Activated CD8-positive, alpha-beta T cell treated with anti-CD3 and anti-CD28 coated beads, Interleukin-2, amount 10 ng/mL, durations not matched to agents 7 days and 5 days (primary cell): Measurements from ENCODE around the gene UQCRC2. TPM values are rescaled to one million over a fixed set of nuclear protein-coding genes. Genes with fewer than 3 reads are reported as not detected.
"Not testable (repeated sequence)": the region's sequence is repeated elsewhere in the genome, so short reads cannot be mapped to it uniquely, and the experiment has no call there.

Experiments used
- ATAC-seq: fragments of 150-1000 bp; cut with Tn5 transposase; one replicate; pipeline ENCODE4 v1.10.0; 2021; ENCODE audit warnings: moderate library complexity
- CTCF ChIA-PET: fragments of 350-600 bp; sonication (Branson Sonifier 250); formaldehyde crosslinking; loops from one replicate; lab custom pipeline; 2021; ENCODE audit warnings: antibody characterized with exemption; lab: Charles Lee
- POLR2A ChIA-PET: fragments of 350-600 bp; sonication (Branson Sonifier 250); formaldehyde crosslinking; loops from one replicate; lab custom pipeline; 2021; ENCODE audit warnings: antibody characterized with exemption; lab: Charles Lee
- DNase-seq: peaks from one replicate; pipeline ENCODE4 v3.0.0-alpha.2; 2020
- H3K27ac Mint-ChIP-seq: one replicate; pipeline ENCODE4 v1.8.0; 2021; ENCODE audit warnings: mild to moderate bottlenecking, mixed read lengths
- H3K27me3 Mint-ChIP-seq: one replicate; pipeline ENCODE4 v1.8.0; 2021; ENCODE audit warnings: low read depth, mixed read lengths
- H3K36me3 Mint-ChIP-seq: one replicate; pipeline ENCODE4 v1.8.0; 2021; ENCODE audit warnings: low read depth, mixed read lengths
- H3K4me1 Mint-ChIP-seq: one replicate; pipeline ENCODE4 v1.8.0; 2021; ENCODE audit warnings: low read depth, mixed read lengths
- H3K4me3 Mint-ChIP-seq: one replicate; pipeline ENCODE4 v1.8.0; 2021; ENCODE audit warnings: mild to moderate bottlenecking, mixed read lengths
- H3K9me3 Mint-ChIP-seq: one replicate; pipeline ENCODE4 v1.8.0; 2022; ENCODE audit warnings: mixed read lengths; ENCODE audit not compliant: insufficient read depth
- total RNA-seq, 2 experiments: library from RNA; stranded (reverse); gene quantifications; one replicate each; pipeline ENCODE4 v1.2.3, GENCODE V29; 2021

The UQCRC2 gene
- total RNA-seq, 2 experiments from 2014 or later: 231 to 238 TPM

DNA sequence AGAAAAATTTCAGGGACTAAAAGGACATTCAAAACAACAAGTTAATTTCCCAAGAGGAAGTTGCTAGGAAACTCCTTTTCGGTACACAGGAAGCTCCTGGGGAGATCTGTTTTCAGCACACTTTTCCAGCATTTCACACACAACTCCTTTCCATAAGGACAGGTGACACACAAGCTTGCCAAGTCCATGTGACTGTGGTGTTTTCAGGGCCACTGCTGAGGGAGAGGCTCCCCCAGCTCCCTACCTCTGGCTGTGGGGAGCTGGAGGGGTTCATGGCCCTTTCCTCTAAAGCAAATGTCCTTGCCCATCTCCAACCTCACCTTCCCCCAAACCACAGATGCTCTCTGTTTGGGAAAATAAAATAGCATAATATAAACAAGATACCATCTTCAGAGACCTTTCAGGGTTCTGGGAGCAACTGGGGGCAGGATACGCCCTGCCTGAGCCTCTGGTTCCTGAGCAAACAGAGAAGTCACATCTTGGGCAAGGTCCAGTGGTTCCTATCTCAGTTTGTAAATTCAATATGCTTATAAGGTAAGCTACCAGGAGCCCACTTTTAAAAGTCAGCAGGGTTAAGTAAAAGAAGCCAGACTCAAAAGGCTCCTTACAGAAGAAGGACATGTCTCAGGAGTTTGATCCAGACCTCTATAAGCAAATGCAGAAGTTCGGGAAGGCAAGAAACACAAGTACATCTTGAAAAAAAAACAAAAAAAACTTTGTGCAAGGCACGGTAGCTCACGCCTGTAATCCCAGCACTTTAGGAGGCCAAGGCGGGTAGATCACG is 44.7 kb downstream of the UQCRC2 start:
- Mint-ChIP-seq H3K27ac (no peak overlapping the region), H3K36me3 (no peaks in the 10 kb centered on the region), H3K4me1 (peaks cover 11% of the 10 kb centered on the region), H3K9me3 (no peaks in the 10 kb centered on the region), H3K4me3 (no peak overlapping the region), H3K27me3 (no peaks in the 10 kb centered on the region)
- ATAC-seq (no peak), DNase-seq (no peak)
- CTCF ChIA-PET: interaction anchor here (1.1 to 7.9 kb wide), 8 partner anchors 8 to 190 kb away, joined by 3 to 246 read pairs (median 8); partner anchors contain the start of genes MOSMO and VWA3A
- POLR2A ChIA-PET: no interaction called here

DNA sequence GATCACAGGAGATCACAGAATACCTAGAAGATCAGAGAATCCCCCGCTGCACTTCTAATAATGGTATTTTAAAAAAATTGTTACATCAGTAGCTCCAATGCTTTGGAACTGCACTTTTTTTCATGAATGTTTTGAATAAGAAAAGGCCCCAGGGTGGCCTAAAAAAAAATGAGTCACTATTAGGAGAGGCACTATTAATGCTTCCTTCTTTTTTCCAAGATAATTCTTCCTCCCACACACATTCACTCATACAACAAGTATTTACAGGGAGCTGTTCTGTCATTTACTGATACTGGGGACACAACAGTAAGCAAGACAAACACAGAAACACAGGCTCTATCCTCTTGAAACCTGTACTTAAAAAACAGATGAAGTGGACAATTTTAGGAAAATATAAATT is 48.4 kb downstream of the UQCRC2 start:
- Mint-ChIP-seq H3K4me3 (no peak overlapping the region), H3K36me3 (no peaks in the 10 kb centered on the region), H3K27me3 (no peaks in the 10 kb centered on the region), H3K9me3 (no peaks in the 10 kb centered on the region), H3K27ac (no peak overlapping the region), H3K4me1 (peaks cover 11% of the 10 kb centered on the region)
- ChIA-PET POLR2A (interaction anchor here (0.6 to 0.8 kb wide), 2 partner anchors 76 to 252 kb away, joined by 3 read pairs; no protein-coding TSS in a partner anchor), CTCF (interaction anchor here (0.6 to 7.9 kb wide), 18 partner anchors 9 to 299 kb away, joined by 3 to 246 read pairs (median 6); no protein-coding TSS in a partner anchor)
- DNase-seq (no peak), ATAC-seq (no peak)

- H3K27ac Mint-ChIP-seq, ATAC-seq, H3K4me3 Mint-ChIP-seq, DNase-seq, H3K27me3 Mint-ChIP-seq, H3K36me3 Mint-ChIP-seq, H3K9me3 Mint-ChIP-seq: not testable (repeated sequence)
- H3K4me1 Mint-ChIP-seq: peaks cover 16% of the 10 kb centered on the region
- ChIA-PET CTCF (interaction anchor here (0.6 to 7.9 kb wide), 18 partner anchors 10 to 298 kb away, joined by 3 to 246 read pairs (median 6); no protein-coding TSS in a partner anchor), POLR2A (interaction anchor here (0.6 to 0.8 kb wide), 2 partner anchors 75 to 251 kb away, joined by 3 read pairs; no protein-coding TSS in a partner anchor)
These were observed 48.9 kb downstream of the UQCRC2 start for GRCh38 chr16:22002047-22002446.

DNA sequence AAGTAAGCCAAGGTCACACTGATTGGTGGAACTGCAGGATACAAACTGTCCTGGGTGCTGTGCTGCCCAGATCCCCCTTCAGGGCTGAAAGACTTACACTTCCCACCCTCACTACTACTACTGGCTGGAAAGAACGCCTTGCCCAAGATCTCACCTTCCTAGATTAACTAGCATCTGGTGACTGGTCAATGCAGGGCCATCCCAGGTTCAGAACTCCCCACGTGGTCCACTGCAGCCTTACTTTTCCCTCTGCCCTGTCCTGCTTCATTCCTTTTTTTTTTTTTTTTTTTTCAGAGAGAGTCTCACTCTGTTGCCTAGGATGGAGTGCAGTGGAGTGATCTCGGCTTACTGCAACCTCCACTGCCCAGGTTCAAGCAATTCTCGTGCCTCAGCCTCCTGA is 50.0 kb downstream of the UQCRC2 start:
- DNase-seq: no peak
- no peaks in the 10 kb centered on the region for H3K9me3 Mint-ChIP-seq
- H3K27me3 Mint-ChIP-seq: peaks cover 2% of the 10 kb centered on the region
- H3K27ac Mint-ChIP-seq: no peak overlapping the region
- no peaks in the 10 kb centered on the region for H3K36me3 Mint-ChIP-seq
- H3K4me1 Mint-ChIP-seq: peaks cover 20% of the 10 kb centered on the region
- no peak overlapping the region for H3K4me3 Mint-ChIP-seq
- no peak for ATAC-seq
- ChIA-PET POLR2A (no interaction called here), CTCF (interaction anchor here (0.7 to 8.2 kb wide), 3 partner anchors 12 to 75 kb away, joined by 3 to 246 read pairs (median 139); no protein-coding TSS in a partner anchor)

- Mint-ChIP-seq H3K36me3 (no peaks in the 10 kb centered on the region), H3K4me1 (peaks cover 23% of the 10 kb centered on the region), H3K9me3 (no peaks in the 10 kb centered on the region), H3K27ac (no peak overlapping the region), H3K4me3 (no peak overlapping the region), H3K27me3 (peaks cover 2% of the 10 kb centered on the region)
- DNase-seq (no peak), ATAC-seq (no peak)
- POLR2A ChIA-PET: interaction anchor here (0.6 to 0.7 kb wide), 2 partner anchors 12 to 19 kb away, joined by 3 read pairs; no protein-coding TSS in a partner anchor
- CTCF ChIA-PET: interaction anchor here (1.5 to 8.2 kb wide), 4 partner anchors 53 to 185 kb away, joined by 3 to 139 read pairs (median 5); no protein-coding TSS in a partner anchor
These were observed 51.2 kb downstream of the UQCRC2 start for GRCh38 chr16:22004341-22004740.

DNA sequence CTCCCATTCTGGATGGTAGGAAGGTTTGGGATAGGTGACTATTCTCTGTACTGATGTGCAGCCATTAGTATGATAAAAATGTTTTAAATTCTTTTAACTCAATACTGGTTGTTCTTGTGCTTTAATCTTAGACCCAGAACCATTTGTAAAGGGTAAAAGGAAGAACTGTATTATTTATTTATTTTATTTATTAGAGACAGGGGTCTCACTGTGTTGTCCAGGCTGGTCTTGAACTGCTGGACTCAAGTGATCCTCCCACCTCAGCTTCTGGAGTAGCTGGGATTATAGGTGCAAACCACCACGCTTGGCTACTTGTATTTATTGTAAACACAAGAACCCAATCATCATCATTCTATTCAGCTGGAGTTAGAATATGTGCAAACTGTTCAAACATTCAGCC is 52.6 kb downstream of the UQCRC2 start:
- Mint-ChIP-seq H3K27ac (no peak overlapping the region), H3K36me3 (peaks cover 2% of the 10 kb centered on the region), H3K4me3 (no peak overlapping the region), H3K9me3 (no peaks in the 10 kb centered on the region), H3K4me1 (peaks cover 29% of the 10 kb centered on the region), H3K27me3 (peaks cover 2% of the 10 kb centered on the region)
- CTCF ChIA-PET: interaction anchor here (4.2 to 8.2 kb wide), 2 partner anchors 72 to 183 kb away, joined by 37 to 139 read pairs; no protein-coding TSS in a partner anchor
- DNase-seq (no peak), ATAC-seq (no peak)
- POLR2A ChIA-PET: no interaction called here

DNA sequence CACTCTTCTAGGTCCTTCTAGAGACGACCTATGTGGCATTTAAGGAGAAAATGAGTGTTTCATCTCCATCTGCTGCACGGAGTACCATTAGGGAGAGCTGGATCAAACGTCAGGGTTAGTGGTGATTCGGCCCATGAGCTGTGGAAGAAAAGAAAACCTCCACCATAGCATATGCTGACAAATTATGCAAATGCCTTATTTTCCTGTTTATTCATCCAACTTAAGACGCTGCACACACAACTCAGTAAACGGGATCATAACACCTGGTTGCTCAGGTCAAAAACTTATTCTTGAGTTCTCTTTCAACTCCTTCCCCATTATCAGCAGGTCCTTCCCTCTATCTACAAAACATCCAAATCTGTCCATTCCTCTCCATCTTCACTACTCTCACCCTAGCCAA is 53.5 kb downstream of the UQCRC2 start:
- CTCF ChIA-PET: interaction anchor here (1.4 to 8.2 kb wide), 4 partner anchors 8 to 182 kb away, joined by 4 to 139 read pairs (median 24); no protein-coding TSS in a partner anchor
- Mint-ChIP-seq H3K27me3 (peaks cover 2% of the 10 kb centered on the region), H3K36me3 (peaks cover 5% of the 10 kb centered on the region), H3K9me3 (no peaks in the 10 kb centered on the region), H3K27ac (no peak overlapping the region), H3K4me1 (peaks cover 28% of the 10 kb centered on the region), H3K4me3 (peak overlapping the region; percentile 78)
- no peak for DNase-seq
- POLR2A ChIA-PET: interaction anchor here (0.5 to 1.7 kb wide), 2 partner anchors 173 to 183 kb away, joined by 3 to 7 read pairs; no protein-coding TSS in a partner anchor
- ATAC-seq: no peak

DNA sequence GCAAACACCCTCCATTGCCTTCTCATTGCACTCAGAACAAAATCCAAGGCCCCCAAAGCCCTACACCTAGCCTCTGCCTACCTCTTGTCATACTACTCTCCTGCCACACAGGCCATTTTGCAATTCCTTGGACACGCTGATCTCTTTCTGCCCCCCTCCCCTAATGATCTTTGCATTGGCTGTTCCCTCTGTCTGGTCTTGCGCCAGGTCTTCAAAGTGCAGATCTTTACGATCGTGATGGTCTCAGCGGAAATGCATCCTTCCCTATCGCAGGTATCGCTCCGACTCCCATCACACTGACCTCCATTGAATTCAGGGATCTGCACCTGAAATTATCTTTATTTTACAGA is 54.0 kb downstream of the UQCRC2 start:
- H3K27me3 Mint-ChIP-seq: peaks cover 2% of the 10 kb centered on the region
- H3K4me1 Mint-ChIP-seq: peaks cover 28% of the 10 kb centered on the region
- H3K36me3 Mint-ChIP-seq: peaks cover 5% of the 10 kb centered on the region
- no peaks in the 10 kb centered on the region for H3K9me3 Mint-ChIP-seq
- H3K4me3 Mint-ChIP-seq: peak overlapping the region; percentile 78
- ATAC-seq (no peak), DNase-seq (no peak)
- CTCF ChIA-PET: interaction anchor here (0.7 to 8.2 kb wide), 7 partner anchors 8 to 290 kb away, joined by 3 to 139 read pairs (median 4); partner anchors contain the start of gene POLR3E
- H3K27ac Mint-ChIP-seq: peak overlapping the region; percentile 82
- POLR2A ChIA-PET: interaction anchor here (0.7 to 1.7 kb wide), 2 partner anchors 182 to 187 kb away, joined by 4 to 7 read pairs; no protein-coding TSS in a partner anchor

DNA sequence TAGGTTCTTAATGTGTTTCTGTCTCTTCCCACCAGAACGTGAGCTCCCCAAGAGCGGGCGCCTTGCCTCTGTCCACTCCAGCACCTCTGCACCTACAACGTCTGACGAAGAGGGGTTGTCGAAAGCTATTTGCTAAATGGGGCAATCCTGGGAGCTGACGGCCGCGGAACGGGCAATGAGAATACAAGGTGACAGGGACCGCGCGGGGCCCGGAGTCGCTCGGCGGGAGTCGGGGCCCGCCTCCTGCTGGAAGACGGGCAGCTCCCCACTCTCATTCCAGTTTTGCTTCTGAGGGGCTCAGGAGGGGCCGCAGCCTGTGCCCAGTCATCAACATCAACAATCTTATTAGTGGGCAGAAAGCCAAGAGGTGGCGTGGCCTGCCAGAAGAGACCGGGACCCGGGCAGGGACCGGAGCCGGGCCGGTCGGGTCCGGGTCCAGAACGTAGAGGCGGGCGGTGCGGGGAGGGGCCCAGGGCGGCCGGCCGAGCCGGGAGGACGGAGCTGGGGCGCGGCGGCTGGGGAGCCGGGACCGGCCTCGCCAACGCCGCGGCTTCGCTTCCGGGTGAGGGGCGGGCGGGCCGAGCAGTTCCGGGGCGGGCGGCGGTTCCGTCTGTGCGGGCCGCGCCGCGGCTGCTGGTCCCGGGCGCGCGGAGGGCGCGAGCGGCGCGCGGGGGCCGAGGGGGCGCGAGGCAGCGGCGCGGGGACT is 54.5 kb downstream of the UQCRC2 start, which contains the start of gene MOSMO:
Gene MOSMO (plus strand): TSS at position 603 of the 706 bp plus-strand sequence. CDS start 191 bp downstream, outside the sequence.
- H3K27me3 Mint-ChIP-seq: peaks cover 2% of the 10 kb centered on the region
- ChIA-PET POLR2A (interaction anchor here (0.7 to 1.7 kb wide), 2 partner anchors 182 to 187 kb away, joined by 4 to 7 read pairs; no protein-coding TSS in a partner anchor), CTCF (interaction anchor here (0.7 to 8.2 kb wide), 9 partner anchors 8 to 289 kb away, joined by 3 to 139 read pairs (median 4); partner anchors contain the start of gene POLR3E)
- peak; percentile 65 for DNase-seq
- peak within 1 kb of the TSS; percentile 82 for H3K4me3 Mint-ChIP-seq
- H3K4me1 Mint-ChIP-seq: peaks cover 28% of the 10 kb centered on the region
- peak within 1 kb of the TSS; percentile 82 for H3K27ac Mint-ChIP-seq
- H3K36me3 Mint-ChIP-seq: peaks cover 5% of the 10 kb centered on the region
- H3K9me3 Mint-ChIP-seq: no peaks in the 10 kb centered on the region
- peak; percentile 94 for ATAC-seq

- Mint-ChIP-seq H3K9me3 (no peaks in the 10 kb centered on the region), H3K4me1 (peaks cover 28% of the 10 kb centered on the region), H3K27ac (peak overlapping the region; percentile 80), H3K4me3 (peak overlapping the region; percentile 82), H3K27me3 (peaks cover 2% of the 10 kb centered on the region), H3K36me3 (peaks cover 5% of the 10 kb centered on the region)
- ChIA-PET CTCF (interaction anchor here (0.8 to 8.2 kb wide), 16 partner anchors 8 to 180 kb away, joined by 3 to 139 read pairs (median 4); partner anchors contain the start of gene PDZD9), POLR2A (interaction anchor here (0.6 to 1.9 kb wide), 5 partner anchors 69 to 290 kb away, joined by 3 to 7 read pairs (median 5); no protein-coding TSS in a partner anchor)
- DNase-seq (peak; percentile 35), ATAC-seq (peak; percentile 47)
These were observed 55.3 kb downstream of the UQCRC2 start for GRCh38 chr16:22008215-22009059.
